HG02623 (cell line): ENCODE data around the gene EHHADH.

Experiments
- ATAC-seq: cut with Tn5 transposase; IDR thresholded peaks from one replicate; pipeline ENCODE4 v1.9.1; 2021; ENCODE audit warnings: moderate library complexity; ENCODE audit not compliant: unreplicated experiment

Gene EHHADH

GRCh38 chr3:185151101-185151963 lies 102.5 kb downstream of the EHHADH start:
- ATAC-seq, result no peak

DNA sequence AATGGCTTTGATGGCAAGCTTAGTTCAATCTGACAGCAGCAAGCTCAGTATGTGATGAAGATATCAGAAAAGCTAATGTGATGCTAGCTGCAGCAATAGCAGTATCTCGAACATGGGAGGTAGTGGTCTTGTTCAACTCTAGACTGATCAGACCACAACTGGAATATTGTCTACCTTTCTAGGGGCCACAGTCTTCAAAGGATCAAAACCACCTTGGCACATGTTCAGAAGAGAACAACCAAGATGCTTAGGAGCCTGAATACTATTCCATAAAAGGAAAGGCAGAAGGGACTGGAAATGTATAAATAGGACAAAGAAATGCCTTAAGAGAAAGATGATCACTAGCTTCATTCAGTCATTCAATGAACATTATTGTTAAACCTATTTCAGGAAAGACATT lies 103.3 kb downstream of the EHHADH start:
- no peak for ATAC-seq

- no peak for ATAC-seq
Measured at GRCh38 chr3:185149591-185149990, 104.3 kb downstream of the EHHADH start.

DNA sequence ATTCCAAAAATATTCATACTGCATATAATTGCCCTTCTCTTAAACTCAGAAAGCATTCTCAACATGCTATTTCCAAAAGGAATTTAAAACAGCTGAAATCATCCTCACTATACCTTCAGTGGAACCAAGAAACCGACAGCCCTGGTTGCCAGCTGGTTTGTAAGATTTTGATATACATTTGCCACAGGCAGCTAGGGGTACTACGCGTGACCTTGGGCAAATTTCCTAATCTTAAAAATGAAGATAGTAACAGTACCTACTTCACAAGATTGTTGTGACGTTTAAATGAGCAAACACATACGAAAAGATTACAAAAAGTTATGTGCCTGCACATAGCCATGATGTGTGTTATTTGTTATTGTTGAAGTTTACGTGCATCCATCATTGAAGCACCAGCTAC lies 108.3 kb downstream of the EHHADH start:
- no peak for ATAC-seq

DNA sequence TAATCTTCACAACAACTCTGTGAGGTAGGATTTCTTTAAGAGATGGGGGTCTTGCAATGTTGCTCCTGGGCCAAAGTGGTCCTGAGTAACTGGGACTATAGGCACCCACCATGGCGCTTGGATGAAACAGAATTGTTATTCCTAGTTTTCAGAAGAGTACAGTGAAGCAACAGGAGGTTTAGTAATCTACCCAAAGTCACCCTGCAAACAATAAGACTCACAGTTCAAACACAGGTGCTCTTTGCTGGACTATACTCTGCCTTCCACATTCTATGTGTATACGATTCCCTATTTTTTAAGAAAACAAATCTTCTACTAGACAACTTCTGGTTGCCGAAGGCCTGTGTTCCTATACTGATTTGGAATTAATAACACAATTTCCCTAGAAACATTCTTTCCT lies 109.1 kb downstream of the EHHADH start:
- no peak for ATAC-seq
